Neural progenitor cell (in vitro differentiated cells): Measurements from ENCODE around the gene TAGLN. TPM values are rescaled to one million over a fixed set of nuclear protein-coding genes. Genes with fewer than 3 reads are reported as not detected.

Experiments
- DNase-seq: peaks from one replicate; pipeline ENCODE4 v3.0.0-alpha.2; 2016; ENCODE audit warnings: low spot score
- H2AFZ ChIP-seq: fragments of 200-600 bp; sonication (generic); replicated peaks from 2 replicates; pipeline ENCODE4 v1.6.1; 2016; ENCODE audit warnings: antibody characterized with exemption
- H3F3A ChIP-seq: fragments of 200-600 bp; sonication (generic); 2 replicates; pipeline ENCODE4 v1.6.1; 2016; ENCODE audit warnings: antibody characterized with exemption, low read depth
- H3K27ac ChIP-seq: fragments of 200-600 bp; sonication (generic); 2 replicates; pipeline ENCODE4 v1.5.1; 2016; ENCODE audit warnings: mild to moderate bottlenecking
- H3K27me3 ChIP-seq: fragments of 200-600 bp; sonication (generic); 2 replicates; pipeline ENCODE4 v1.6.1; 2016; ENCODE audit warnings: mild to moderate bottlenecking, moderate library complexity
- H3K36me3 ChIP-seq: fragments of 200-600 bp; sonication (generic); 2 replicates; pipeline ENCODE4 v1.5.1; 2016
- H3K4me1 ChIP-seq: fragments of 200-600 bp; sonication (generic); 2 replicates; pipeline ENCODE4 v1.6.1; 2016; ENCODE audit warnings: mixed run types
- H3K4me2 ChIP-seq: fragments of 200-600 bp; sonication (generic); 2 replicates; pipeline ENCODE4 v1.6.1; 2016
- H3K4me3 ChIP-seq: fragments of 200-600 bp; sonication (generic); 2 replicates; pipeline ENCODE4 v1.5.1; 2016
- H3K79me2 ChIP-seq: fragments of 200-600 bp; sonication (generic); 2 replicates; pipeline ENCODE4 v1.6.1; 2016; ENCODE audit warnings: low read depth
- H3K9ac ChIP-seq: fragments of 200-600 bp; sonication (generic); 2 replicates; pipeline ENCODE4 v1.6.1; 2016
- H3K9me3 ChIP-seq: fragments of 200-600 bp; sonication (generic); 2 replicates; pipeline ENCODE4 v1.5.1; 2016; ENCODE audit warnings: low read depth
- H4K20me1 ChIP-seq: fragments of 200-600 bp; sonication (generic); 2 replicates; pipeline ENCODE4 v1.6.1; 2016; ENCODE audit warnings: low read depth
- H3K27ac Mint-ChIP-seq: 3 replicates; pipeline ENCODE4 v1.8.0; 2021; ENCODE audit warnings: mixed read lengths
- H3K27me3 Mint-ChIP-seq: 2 replicates; pipeline ENCODE4 v1.8.0; 2022; ENCODE audit warnings: low read depth, mild to moderate bottlenecking, inconsistent platforms, moderate library complexity, mixed read lengths; ENCODE audit not compliant: insufficient read depth
- H3K36me3 Mint-ChIP-seq: 3 replicates; pipeline ENCODE4 v1.8.0; 2021; ENCODE audit warnings: mixed read lengths
- H3K4me1 Mint-ChIP-seq: 3 replicates; pipeline ENCODE4 v1.8.0; 2021; ENCODE audit warnings: mixed read lengths
- H3K4me3 Mint-ChIP-seq: 3 replicates; pipeline ENCODE4 v1.8.0; 2021; ENCODE audit warnings: mild to moderate bottlenecking, moderate library complexity, mixed read lengths
- H3K9me3 Mint-ChIP-seq: 3 replicates; pipeline ENCODE4 v1.8.0; 2020; ENCODE audit warnings: mixed read lengths
- CTCF ChIP-seq: fragments of 200-600 bp; sonication (generic); IDR thresholded peaks from 2 replicates; pipeline ENCODE4 v1.5.1; 2017; ENCODE audit warnings: antibody characterized with exemption, mild to moderate bottlenecking
- EZH2 ChIP-seq: fragments of 200-600 bp; sonication (generic); IDR thresholded peaks from 2 replicates; pipeline ENCODE4 v1.6.1; 2017; ENCODE audit warnings: antibody characterized with exemption, mild to moderate bottlenecking, moderate library complexity
- EZH2phosphoT487 ChIP-seq: fragments of 200-600 bp; sonication (generic); IDR thresholded peaks from 2 replicates; pipeline ENCODE4 v1.6.1; 2017; ENCODE audit warnings: antibody characterized with exemption
- total RNA-seq: library from RNA; depleted of rRNA; stranded (reverse); fragments of >200 nt; gene quantifications from 2 replicates; pipeline ENCODE4 v1.2.3, GENCODE V29; 2015; ENCODE audit warnings: low replicate concordance

TAGLN gene
- total RNA-seq, 1 donor from 2014 or later: 24.5 TPM

GRCh38 chr11:117197006-117197405 lies 2.2 kb upstream of the TAGLN start:
- H3K4me2 ChIP-seq: no peak overlapping the region

DNA sequence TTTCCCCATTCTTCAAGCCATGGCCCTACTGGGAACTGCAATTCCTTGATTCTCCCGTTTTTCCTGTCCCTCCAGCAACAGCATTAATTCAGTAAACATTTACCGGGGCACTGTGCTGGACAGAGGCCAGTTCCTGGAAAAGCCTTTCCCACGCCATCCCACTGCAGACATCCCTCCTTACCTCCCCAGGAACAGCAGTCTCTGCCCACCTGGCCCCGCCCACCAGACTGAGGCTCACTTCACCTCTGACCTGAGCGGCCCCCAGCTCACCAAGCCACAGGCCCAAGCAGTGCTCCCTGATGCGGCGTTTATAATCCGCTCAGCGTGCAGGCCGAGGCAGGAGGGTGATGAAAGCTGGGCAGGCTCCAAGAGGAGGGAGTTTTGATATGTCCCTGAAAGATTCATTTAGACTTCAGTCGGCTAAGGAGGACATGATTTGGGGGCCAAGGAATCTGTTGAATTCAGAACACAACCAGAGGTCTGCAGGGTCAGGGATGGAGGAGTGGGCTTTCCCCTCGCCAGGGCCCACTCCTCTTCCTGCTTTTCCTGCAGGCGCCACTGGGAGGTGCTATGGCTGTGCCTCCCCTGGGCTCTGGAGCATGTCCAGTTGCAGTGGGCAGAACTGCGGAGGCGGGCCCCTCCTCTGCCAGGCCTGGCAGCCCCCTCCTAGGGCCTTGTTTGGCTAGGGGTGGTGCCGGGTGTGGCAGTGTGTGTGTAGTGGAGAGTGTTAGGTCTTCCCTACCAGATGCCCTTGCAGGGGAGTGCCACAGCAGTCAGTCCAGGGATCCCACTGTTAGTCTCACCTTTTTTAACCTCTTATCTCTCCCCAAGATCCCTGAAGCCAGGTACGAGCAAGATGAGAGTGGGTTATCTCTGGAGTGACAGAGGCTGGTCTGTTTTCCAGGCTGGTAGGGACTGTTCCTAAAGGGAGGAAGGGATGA lies 1.4 kb upstream of the TAGLN start:
- Histone ChIP-seq H3K4me3 (no peak overlapping the region), H2AFZ (no peak overlapping the region), H3K4me1 (peaks cover 27% of the 10 kb centered on the region), H3K9ac (no peak overlapping the region), H3K79me2 (no peaks in the 10 kb centered on the region), H3K9me3 (no peaks in the 10 kb centered on the region), H3F3A (peaks cover 26% of the 10 kb centered on the region), H3K27ac (no peak overlapping the region), H3K4me2 (no peak overlapping the region), H3K27me3 (no peaks in the 10 kb centered on the region), H4K20me1 (no peaks in the 10 kb centered on the region), H3K36me3 (no peaks in the 10 kb centered on the region)
- Mint-ChIP-seq H3K9me3 (no peaks in the 10 kb centered on the region), H3K27me3 (peaks cover 2% of the 10 kb centered on the region), H3K27ac (peak overlapping the region; percentile 91), H3K36me3 (peaks cover 7% of the 10 kb centered on the region), H3K4me3 (peak overlapping the region; percentile 55), H3K4me1 (peaks cover 34% of the 10 kb centered on the region)
- TF ChIP-seq CTCF: peak; percentile 68
- no peak for TF ChIP-seq EZH2
- DNase-seq: peak; percentile 76

More at GRCh38 chr11:117197006-117197405, 2.2 kb upstream of the TAGLN start:
- TF ChIP-seq CTCF (no peak), EZH2phosphoT487 (no peak), EZH2 (no peak)
- Histone ChIP-seq H3K36me3 (no peaks in the 10 kb centered on the region), H3K79me2 (no peaks in the 10 kb centered on the region), H3F3A (peaks cover 26% of the 10 kb centered on the region), H4K20me1 (no peaks in the 10 kb centered on the region), H3K27me3 (no peaks in the 10 kb centered on the region), H3K27ac (no peak overlapping the region), H3K9ac (no peak overlapping the region), H3K4me1 (peaks cover 27% of the 10 kb centered on the region), H2AFZ (no peak overlapping the region), H3K9me3 (no peaks in the 10 kb centered on the region), H3K4me3 (no peak overlapping the region)
- DNase-seq: no peak
- Mint-ChIP-seq H3K9me3 (no peaks in the 10 kb centered on the region), H3K4me1 (peaks cover 34% of the 10 kb centered on the region), H3K27ac (peak overlapping the region; percentile 35), H3K27me3 (peaks cover 2% of the 10 kb centered on the region), H3K4me3 (no peak overlapping the region), H3K36me3 (peaks cover 7% of the 10 kb centered on the region)

DNA sequence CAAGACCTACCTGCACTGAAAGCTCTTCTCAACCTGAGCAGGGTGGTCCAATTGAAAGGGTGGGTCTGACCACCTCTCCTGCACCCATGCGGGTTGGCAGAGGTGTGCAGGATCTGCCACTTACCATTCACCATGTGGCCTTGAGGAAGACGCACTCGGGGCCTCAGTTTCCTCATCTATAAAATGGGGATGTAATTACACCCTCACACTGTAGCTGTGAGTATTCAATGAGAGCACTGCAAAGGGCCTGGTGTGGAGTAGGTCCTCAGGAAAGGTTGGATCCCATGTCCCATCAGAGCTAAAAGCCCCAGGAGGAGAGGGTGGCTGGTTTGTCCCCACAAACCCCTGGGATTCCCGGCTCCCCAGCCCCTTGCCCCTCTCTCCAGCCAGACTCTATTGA lies 557 bp upstream of the TAGLN start:
- Histone ChIP-seq H2AFZ (peak overlapping the region; percentile 45), H3K4me3 (peak overlapping the region; percentile 42), H3K27me3 (no peaks in the 10 kb centered on the region), H3K36me3 (no peaks in the 10 kb centered on the region), H3K27ac (no peak overlapping the region), H3K4me2 (peak overlapping the region; percentile 68), H3K4me1 (peaks cover 27% of the 10 kb centered on the region), H3K9me3 (no peaks in the 10 kb centered on the region), H4K20me1 (no peaks in the 10 kb centered on the region), H3F3A (peaks cover 26% of the 10 kb centered on the region), H3K79me2 (no peaks in the 10 kb centered on the region), H3K9ac (no peak overlapping the region)
- TF ChIP-seq EZH2 (no peak), EZH2phosphoT487 (no peak)
- Mint-ChIP-seq H3K4me1 (peaks cover 35% of the 10 kb centered on the region), H3K27me3 (peaks cover 2% of the 10 kb centered on the region), H3K36me3 (peaks cover 10% of the 10 kb centered on the region), H3K9me3 (no peaks in the 10 kb centered on the region), H3K4me3 (peak overlapping the region; percentile 78), H3K27ac (peak overlapping the region; percentile 91)
- DNase-seq: no peak
